ENCODE data around the gene AGPAT3. TPM values are rescaled to one million over a fixed set of nuclear protein-coding genes. Genes with fewer than 3 reads are reported as not detected.

AGPAT3 gene
- total and polyA plus RNA-seq, 10 of the 15 experiments (the other 5 are each of a cell fraction or from before 2014, with no cell fraction given): 1.2 to 110 (median 30.8) TPM

- TF ChIP-seq ZNF24 (IDR thresholded peaks at IDR 0.05): no peak
- no peak for TF ChIP-seq BCL3 (IDR thresholded peaks at IDR 0.05; ENCODE audit: borderline replicate concordance, insufficient read depth, low read depth, low read length, poor library complexity, severe bottlenecking)
- peak; percentile 7; the same call in 1 of the 2 replicates for TF ChIP-seq CREM (IDR thresholded peaks at IDR 0.05; ENCODE audit: low read depth)
- no peak; the same call in 1 of the 2 replicates for TF ChIP-seq GABPA (IDR thresholded peaks at IDR 0.05; ENCODE audit: low read depth)
- TF ChIP-seq NRF1 (conservative IDR thresholded peaks at IDR 0.05; ENCODE audit: low read depth, low read length): no peak
- no peak for TF ChIP-seq REST (IDR thresholded peaks at IDR 0.05; ENCODE audit: low read depth, low read length)
- TF ChIP-seq, protein P1, sequence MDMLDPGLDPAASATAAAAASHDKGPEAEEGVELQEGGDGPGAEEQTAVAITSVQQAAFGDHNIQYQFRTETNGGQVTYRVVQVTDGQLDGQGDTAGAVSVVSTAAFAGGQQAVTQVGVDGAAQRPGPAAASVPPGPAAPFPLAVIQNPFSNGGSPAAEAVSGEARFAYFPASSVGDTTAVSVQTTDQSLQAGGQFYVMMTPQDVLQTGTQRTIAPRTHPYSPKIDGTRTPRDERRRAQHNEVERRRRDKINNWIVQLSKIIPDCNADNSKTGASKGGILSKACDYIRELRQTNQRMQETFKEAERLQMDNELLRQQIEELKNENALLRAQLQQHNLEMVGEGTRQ (IDR thresholded peaks at IDR 0.05; ENCODE audit: borderline replicate concordance, low read depth, low read length): no peak
- peak in 1 of 2 experiments; percentile 39; a peak in 1 of 4 replicates for TF ChIP-seq BHLHE40 (IDR thresholded peaks at IDR 0.05; ENCODE audit: borderline replicate concordance in 1 of 2, low read depth in 2 of 2, low read length in 1 of 2)
- TF ChIP-seq BACH1 (IDR thresholded peaks at IDR 0.05; ENCODE audit: borderline replicate concordance): peak; percentile 64; the same call in 1 of the 2 replicates
- TF ChIP-seq, protein P2, sequence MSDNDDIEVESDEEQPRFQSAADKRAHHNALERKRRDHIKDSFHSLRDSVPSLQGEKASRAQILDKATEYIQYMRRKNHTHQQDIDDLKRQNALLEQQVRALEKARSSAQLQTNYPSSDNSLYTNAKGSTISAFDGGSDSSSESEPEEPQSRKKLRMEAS (IDR thresholded peaks at IDR 0.05; ENCODE audit: low read depth, low read length): no peak
- TF ChIP-seq TCF12 (IDR thresholded peaks at IDR 0.05; ENCODE audit: low read depth, low read length): no peak
- no peak for TF ChIP-seq CREB1 (IDR thresholded peaks at IDR 0.05; ENCODE audit: low read depth)
- no peak for TF ChIP-seq SIX5 (IDR thresholded peaks at IDR 0.05; ENCODE audit: low read depth, low read length, severe bottlenecking)
- TF ChIP-seq TBL1XR1 (IDR thresholded peaks at IDR 0.05; ENCODE audit: low read depth, low read length): no peak
- no peak for TF ChIP-seq NFYA (IDR thresholded peaks at IDR 0.05; ENCODE audit: borderline replicate concordance, low read depth, low read length)
- TF ChIP-seq MEF2A (IDR thresholded peaks at IDR 0.05; ENCODE audit: insufficient read depth, low read depth, low read length): no peak
- TF ChIP-seq EZH2 (IDR thresholded peaks at IDR 0.05; ENCODE audit: borderline replicate concordance, control insufficient read depth, low read depth, low read length): no peak
- no peak; the same call in 1 of the 2 replicates for TF ChIP-seq POLR2A (IDR thresholded peaks at IDR 0.05; ENCODE audit: low read depth, low read length)
- no peak for TF ChIP-seq STAT1 (conservative IDR thresholded peaks at IDR 0.05)
- TF ChIP-seq, protein P3, sequence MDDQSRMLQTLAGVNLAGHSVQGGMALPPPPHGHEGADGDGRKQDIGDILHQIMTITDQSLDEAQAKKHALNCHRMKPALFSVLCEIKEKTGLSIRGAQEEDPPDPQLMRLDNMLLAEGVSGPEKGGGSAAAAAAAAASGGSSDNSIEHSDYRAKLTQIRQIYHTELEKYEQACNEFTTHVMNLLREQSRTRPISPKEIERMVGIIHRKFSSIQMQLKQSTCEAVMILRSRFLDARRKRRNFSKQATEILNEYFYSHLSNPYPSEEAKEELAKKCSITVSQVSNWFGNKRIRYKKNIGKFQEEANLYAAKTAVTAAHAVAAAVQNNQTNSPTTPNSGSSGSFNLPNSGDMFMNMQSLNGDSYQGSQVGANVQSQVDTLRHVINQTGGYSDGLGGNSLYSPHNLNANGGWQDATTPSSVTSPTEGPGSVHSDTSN (IDR thresholded peaks at IDR 0.05; ENCODE audit: insufficient replicate concordance, low read depth, low read length): no peak
- TF ChIP-seq SREBF1 (IDR thresholded peaks at IDR 0.05; ENCODE audit: low read length): no peak
- no peak for TF ChIP-seq KDM1A (IDR thresholded peaks at IDR 0.05; ENCODE audit: borderline replicate concordance)
These were observed 147.7 kb downstream of the AGPAT3 start (continued) for GRCh38 chr21:44012474-44013379.
